SK-N-SH (cell line): Measurements from ENCODE around the gene RFNG. TPM values are rescaled to one million over a fixed set of nuclear protein-coding genes. Genes with fewer than 3 reads are reported as not detected.

Source experiments
- CTCF ChIA-PET: fragments of 300-600, 350-600 bp; formaldehyde crosslinking; extraction: SDS; loops from one replicate; lab custom pipeline; 2021; lab: Yijun Ruan, JAX
- POLR2A ChIA-PET: fragments of 350-600 bp; sonication (Branson Sonifier 250); formaldehyde crosslinking; extraction: SDS; loops from one replicate; lab custom pipeline; 2020; ENCODE audit warnings: antibody characterized with exemption, inconsistent platforms; lab: Yijun Ruan, JAX
- DNase-seq: peaks from one replicate; pipeline ENCODE4 v3.0.0; 2012
- H2AFZ ChIP-seq: fragments of 200-600 bp; sonication (generic); 2 replicates; pipeline ENCODE4 v1.8.1; 2016; ENCODE audit warnings: antibody characterized with exemption, mild to moderate bottlenecking, low read depth
- H3F3A ChIP-seq: fragments of 200-600 bp; sonication (generic); replicated peaks from 2 replicates; pipeline ENCODE3; 2016; ENCODE audit warnings: antibody characterized with exemption, mild to moderate bottlenecking; ENCODE audit not compliant: insufficient read depth
- H3K27ac ChIP-seq, 2 experiments: fragments of 200-500 bp in 1 of 2; fragments of 200-600 bp in 1 of 2; sonication (Bioruptor generic) in 1 of 2; sonication (generic), shearing (Covaris generic) in 1 of 2; 2 replicates each; pipeline versions ENCODE4 v1.5.1 to v1.6.1; 2014 to 2016; ENCODE audit warnings: low read depth in 2 of 2, inconsistent platforms in 1 of 2, low read length in 1 of 2, mild to moderate bottlenecking in 1 of 2, mixed read lengths in 1 of 2
- H3K27me3 ChIP-seq: fragments of 200-600 bp; sonication (generic), shearing (Covaris generic); 2 replicates; pipeline ENCODE4 v1.6.1; 2016; ENCODE audit warnings: mixed run types; ENCODE audit not compliant: insufficient read depth
- H3K36me3 ChIP-seq, 2 experiments: fragments of 200-500 bp in 1 of 2; fragments of 200-600 bp in 1 of 2; sonication (Bioruptor generic) in 1 of 2; sonication (generic) in 1 of 2; replicated peaks in 1 of 2; 2 replicates each; pipeline versions ENCODE3 to v1.5.1; 2014 to 2016; ENCODE audit warnings: low read length in 1 of 2, mild to moderate bottlenecking in 1 of 2; ENCODE audit not compliant: insufficient read depth in 2 of 2, control insufficient read depth in 1 of 2
- H3K4me1 ChIP-seq, 2 experiments: fragments of 200-500 bp in 1 of 2; fragments of 200-600 bp in 1 of 2; sonication (Bioruptor generic) in 1 of 2; sonication (generic), shearing (Covaris generic) in 1 of 2; 2 replicates each; pipeline versions ENCODE4 v1.5.1 to v1.6.1; 2014 to 2016; ENCODE audit warnings: low read depth in 1 of 2, low read length in 1 of 2, mixed run types in 1 of 2; ENCODE audit not compliant: insufficient read depth in 2 of 2, control insufficient read depth in 1 of 2
- H3K4me2 ChIP-seq: fragments of 200-600 bp; sonication (generic), shearing (Covaris generic); 2 replicates; pipeline ENCODE4 v1.6.1; 2017; ENCODE audit warnings: mixed run types
- H3K4me3 ChIP-seq, 2 experiments: fragments of 200-500 bp in 1 of 2; fragments of 200-600 bp in 1 of 2; sonication (Bioruptor generic) in 1 of 2; sonication (generic), shearing (Covaris generic) in 1 of 2; 2 replicates each; pipeline versions ENCODE4 v1.5.1 to v1.8.1; 2014 to 2016; ENCODE audit warnings: low read depth in 2 of 2, inconsistent platforms in 1 of 2, low read length in 1 of 2, mild to moderate bottlenecking in 1 of 2, mixed read lengths in 1 of 2, moderate library complexity in 1 of 2
- H3K79me2 ChIP-seq: fragments of 200-600 bp; sonication (generic); 2 replicates; pipeline ENCODE4 v1.8.1; 2017; ENCODE audit warnings: mild to moderate bottlenecking; ENCODE audit not compliant: insufficient read depth
- H3K9ac ChIP-seq: fragments of 200-600 bp; sonication (generic); 2 replicates; pipeline ENCODE4 v1.6.1; 2017; ENCODE audit warnings: mixed run types
- H3K9me2 ChIP-seq: fragments of 200-600 bp; sonication (generic); 2 replicates; pipeline ENCODE4 v1.6.1; 2017; ENCODE audit warnings: mixed run types
- H3K9me3 ChIP-seq: fragments of 200-600 bp; sonication (generic); 2 replicates; pipeline ENCODE4 v1.6.1; 2017; ENCODE audit warnings: mixed run types, mild to moderate bottlenecking, moderate library complexity
- H4K20me1 ChIP-seq: fragments of 200-600 bp; sonication (generic); 2 replicates; pipeline ENCODE4 v1.6.1; 2017; ENCODE audit warnings: mild to moderate bottlenecking, mixed run types; ENCODE audit not compliant: insufficient read depth
- CHD2 ChIP-seq: fragments of 150-350 bp; IDR thresholded peaks from 2 replicates; pipeline ENCODE4 v1.6.1; 2018; ENCODE audit warnings: low read length; ENCODE audit not compliant: partially characterized antibody
- EZH2phosphoT487 ChIP-seq: fragments of 200-600 bp; sonication (generic); IDR thresholded peaks from 2 replicates; pipeline ENCODE4 v1.6.1; 2017; ENCODE audit warnings: low read depth, mixed run types, mild to moderate bottlenecking, antibody characterized with exemption, moderate library complexity, borderline replicate concordance
- FOXJ3 ChIP-seq: sonication (generic); formaldehyde crosslinking; IDR thresholded peaks from 2 replicates; pipeline ENCODE4 v1.5.1; 2020; ENCODE audit warnings: mild to moderate bottlenecking, missing genetic modification reagents
- IRF3 ChIP-seq: fragments of 150-350 bp; IDR thresholded peaks from 2 replicates; pipeline ENCODE4 v1.6.1; 2016; ENCODE audit warnings: mild to moderate bottlenecking, low read depth, low read length
- NRF1 ChIP-seq: IDR thresholded peaks from 2 replicates; pipeline ENCODE4 v1.6.1; 2012; ENCODE audit warnings: low read depth, mild to moderate bottlenecking, low read length
- RAD21 ChIP-seq: IDR thresholded peaks from 2 replicates; pipeline ENCODE4 v1.6.1; 2012; ENCODE audit warnings: mild to moderate bottlenecking, low read length
- RXRA ChIP-seq: IDR thresholded peaks from 2 replicates; pipeline ENCODE4 v1.4.0; 2012; ENCODE audit warnings: low read depth, mild to moderate bottlenecking, borderline replicate concordance
- SIN3A ChIP-seq: IDR thresholded peaks from 2 replicates; pipeline ENCODE4 v1.6.1; 2012; ENCODE audit warnings: low read depth, mild to moderate bottlenecking, low read length, moderate library complexity, borderline replicate concordance
- SMC3 ChIP-seq: IDR thresholded peaks from 2 replicates; pipeline ENCODE4 v1.6.1; 2012; ENCODE audit warnings: low read depth, low read length, improper control_type of control experiment
- TCF12 ChIP-seq: IDR thresholded peaks from 2 replicates; pipeline ENCODE4 v1.4.0; 2012
- TEAD4 ChIP-seq: IDR thresholded peaks from 2 replicates; pipeline ENCODE4 v1.4.0; 2012; ENCODE audit warnings: mild to moderate bottlenecking, borderline replicate concordance; ENCODE audit not compliant: insufficient read depth
- WGBS: methylation state at CpG from one replicate; pipeline ENCODE4 v1.1.6; 2017; ENCODE audit warnings: low lambda C conversion rate; 5-methylcytosine and 5-hydroxymethylcytosine counted together
- polyA plus RNA-seq, 3 experiments: library from polyadenylated mRNA; depleted of rRNA; stranded (reverse); fragments of >200 nt; gene quantifications; 2 replicates each; pipeline ENCODE4 v1.2.3, GENCODE V29; 2012
- TF ChIP-seq, protein P1 (sequence below): IDR thresholded peaks from 2 replicates; pipeline ENCODE4 v1.6.1; 2012; ENCODE audit warnings: mild to moderate bottlenecking, low read depth, low read length, moderate library complexity
- TF ChIP-seq, protein P2 (sequence below): fragments of 200-600 bp; sonication (generic); IDR thresholded peaks from 2 replicates; pipeline ENCODE4 v1.6.1; 2017; ENCODE audit warnings: antibody characterized with exemption, mild to moderate bottlenecking, moderate library complexity
- TF ChIP-seq, protein P3 (sequence below): IDR thresholded peaks from 2 replicates; pipeline ENCODE4 v1.4.0; 2012; ENCODE audit warnings: low read depth, borderline replicate concordance

RFNG gene
- polyA plus RNA-seq, 1 of the 3 experiments (the other 2 are of a cell fraction) = 68.6 TPM

DNA sequence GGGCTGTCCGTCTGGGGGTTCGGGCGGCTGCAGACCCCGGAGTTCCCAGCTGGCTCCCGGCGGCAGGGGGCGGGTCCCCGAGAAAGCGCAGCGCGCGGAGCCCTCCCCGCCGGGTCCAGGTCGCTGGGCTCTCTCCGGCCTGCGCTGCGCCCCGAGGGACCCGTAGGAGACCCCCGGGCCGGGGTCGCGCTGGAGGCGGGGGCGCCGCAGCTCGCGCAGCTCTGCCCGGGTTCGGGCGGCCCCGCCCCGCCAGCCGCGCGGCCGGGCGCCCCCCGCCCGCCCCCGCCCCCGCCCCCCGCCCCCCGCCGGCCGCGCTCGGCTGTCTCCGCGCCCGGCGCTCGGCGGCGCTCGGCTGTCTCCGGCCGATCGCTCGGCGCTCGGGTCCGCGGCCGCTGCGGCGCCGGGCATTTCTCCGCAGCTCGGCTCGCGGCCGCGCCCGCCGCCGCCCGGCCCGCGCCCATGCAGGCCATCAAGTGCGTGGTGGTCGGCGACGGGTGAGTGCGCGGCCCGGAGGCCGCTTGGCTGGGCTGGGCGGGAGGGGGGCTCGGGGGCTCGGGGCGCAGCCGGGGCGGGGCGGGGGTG, 20.2 kb downstream of the RFNG start, which contains the start of gene RAC3:
RAC3 (plus strand) TSS at position 376 of the 582 bp plus-strand sequence; CDS start at position 460, 84 bp downstream.
- 0% methylated on average over 13 of the region's 96 CpGs for WGBS
- Histone ChIP-seq H3K9me2 (no peaks in the 10 kb centered on the region), H3F3A (peaks cover 29% of the 10 kb centered on the region), H3K9ac (peak within 1 kb of the TSS; percentile 31; the same call in 1 of the 2 replicates), H3K4me2 (peak within 1 kb of the TSS; percentile 90), H3K27ac (peak within 1 kb of the TSS in 1 of 2 experiments; percentile 85; a peak in 2 of 4 replicates), H3K36me3 (peaks cover 5 to 17% of the 10 kb centered on the region in 2 experiments), H2AFZ (peak within 1 kb of the TSS; percentile 72; the same call in 1 of the 2 replicates), H4K20me1 (peaks cover 4% of the 10 kb centered on the region; the same call in 1 of the 2 replicates), H3K9me3 (no peaks in the 10 kb centered on the region), H3K4me3 (peak within 1 kb of the TSS; percentile 57 to 62), H3K79me2 (no peaks in the 10 kb centered on the region), H3K4me1 (peaks cover 2 to 24% of the 10 kb centered on the region in 2 experiments; a peak in 3 of 4 replicates), H3K27me3 (no peaks in the 10 kb centered on the region)
- TF ChIP-seq SMC3 = no peak
- no peak for TF ChIP-seq RXRA
- TF ChIP-seq, protein P1, sequence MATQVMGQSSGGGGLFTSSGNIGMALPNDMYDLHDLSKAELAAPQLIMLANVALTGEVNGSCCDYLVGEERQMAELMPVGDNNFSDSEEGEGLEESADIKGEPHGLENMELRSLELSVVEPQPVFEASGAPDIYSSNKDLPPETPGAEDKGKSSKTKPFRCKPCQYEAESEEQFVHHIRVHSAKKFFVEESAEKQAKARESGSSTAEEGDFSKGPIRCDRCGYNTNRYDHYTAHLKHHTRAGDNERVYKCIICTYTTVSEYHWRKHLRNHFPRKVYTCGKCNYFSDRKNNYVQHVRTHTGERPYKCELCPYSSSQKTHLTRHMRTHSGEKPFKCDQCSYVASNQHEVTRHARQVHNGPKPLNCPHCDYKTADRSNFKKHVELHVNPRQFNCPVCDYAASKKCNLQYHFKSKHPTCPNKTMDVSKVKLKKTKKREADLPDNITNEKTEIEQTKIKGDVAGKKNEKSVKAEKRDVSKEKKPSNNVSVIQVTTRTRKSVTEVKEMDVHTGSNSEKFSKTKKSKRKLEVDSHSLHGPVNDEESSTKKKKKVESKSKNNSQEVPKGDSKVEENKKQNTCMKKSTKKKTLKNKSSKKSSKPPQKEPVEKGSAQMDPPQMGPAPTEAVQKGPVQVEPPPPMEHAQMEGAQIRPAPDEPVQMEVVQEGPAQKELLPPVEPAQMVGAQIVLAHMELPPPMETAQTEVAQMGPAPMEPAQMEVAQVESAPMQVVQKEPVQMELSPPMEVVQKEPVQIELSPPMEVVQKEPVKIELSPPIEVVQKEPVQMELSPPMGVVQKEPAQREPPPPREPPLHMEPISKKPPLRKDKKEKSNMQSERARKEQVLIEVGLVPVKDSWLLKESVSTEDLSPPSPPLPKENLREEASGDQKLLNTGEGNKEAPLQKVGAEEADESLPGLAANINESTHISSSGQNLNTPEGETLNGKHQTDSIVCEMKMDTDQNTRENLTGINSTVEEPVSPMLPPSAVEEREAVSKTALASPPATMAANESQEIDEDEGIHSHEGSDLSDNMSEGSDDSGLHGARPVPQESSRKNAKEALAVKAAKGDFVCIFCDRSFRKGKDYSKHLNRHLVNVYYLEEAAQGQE = no peak
- TF ChIP-seq CHD2 = no peak
- TF ChIP-seq, protein P2, sequence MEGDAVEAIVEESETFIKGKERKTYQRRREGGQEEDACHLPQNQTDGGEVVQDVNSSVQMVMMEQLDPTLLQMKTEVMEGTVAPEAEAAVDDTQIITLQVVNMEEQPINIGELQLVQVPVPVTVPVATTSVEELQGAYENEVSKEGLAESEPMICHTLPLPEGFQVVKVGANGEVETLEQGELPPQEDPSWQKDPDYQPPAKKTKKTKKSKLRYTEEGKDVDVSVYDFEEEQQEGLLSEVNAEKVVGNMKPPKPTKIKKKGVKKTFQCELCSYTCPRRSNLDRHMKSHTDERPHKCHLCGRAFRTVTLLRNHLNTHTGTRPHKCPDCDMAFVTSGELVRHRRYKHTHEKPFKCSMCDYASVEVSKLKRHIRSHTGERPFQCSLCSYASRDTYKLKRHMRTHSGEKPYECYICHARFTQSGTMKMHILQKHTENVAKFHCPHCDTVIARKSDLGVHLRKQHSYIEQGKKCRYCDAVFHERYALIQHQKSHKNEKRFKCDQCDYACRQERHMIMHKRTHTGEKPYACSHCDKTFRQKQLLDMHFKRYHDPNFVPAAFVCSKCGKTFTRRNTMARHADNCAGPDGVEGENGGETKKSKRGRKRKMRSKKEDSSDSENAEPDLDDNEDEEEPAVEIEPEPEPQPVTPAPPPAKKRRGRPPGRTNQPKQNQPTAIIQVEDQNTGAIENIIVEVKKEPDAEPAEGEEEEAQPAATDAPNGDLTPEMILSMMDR = no peak
- no peak for TF ChIP-seq NRF1
- no peak for TF ChIP-seq IRF3
- no peak for TF ChIP-seq FOXJ3 (CRISPR knock-in tag)
- TF ChIP-seq SIN3A = no peak
- TF ChIP-seq, protein P3, sequence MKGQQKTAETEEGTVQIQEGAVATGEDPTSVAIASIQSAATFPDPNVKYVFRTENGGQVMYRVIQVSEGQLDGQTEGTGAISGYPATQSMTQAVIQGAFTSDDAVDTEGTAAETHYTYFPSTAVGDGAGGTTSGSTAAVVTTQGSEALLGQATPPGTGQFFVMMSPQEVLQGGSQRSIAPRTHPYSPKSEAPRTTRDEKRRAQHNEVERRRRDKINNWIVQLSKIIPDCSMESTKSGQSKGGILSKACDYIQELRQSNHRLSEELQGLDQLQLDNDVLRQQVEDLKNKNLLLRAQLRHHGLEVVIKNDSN = no peak
- no peak for TF ChIP-seq RAD21
- TF ChIP-seq TEAD4 = no peak
- no peak for TF ChIP-seq TCF12
- TF ChIP-seq EZH2phosphoT487 = no peak
- ChIA-PET CTCF (interaction anchor here (0.8 to 35.7 kb wide), 24 partner anchors 8 to 326 kb away, joined by 3 to 1216 read pairs (median 14); partner anchors contain the start of genes ASPSCR1, CCDC57, CENPX and DCXR), POLR2A (interaction anchor here (0.8 to 3.4 kb wide), 8 partner anchors 9 to 124 kb away, joined by 3 to 11 read pairs (median 5); partner anchors contain the start of genes CENPX, FASN and LRRC45)
- peak; percentile 93 for DNase-seq
